Suppressor macrophage (primary cell): ENCODE data around the gene TNFRSF25.
A peak's percentile ranks its signal among the peaks of the same experiment; 100 is the strongest.
"Not testable (repeated sequence)": the region's sequence is repeated elsewhere in the genome, so short reads cannot be mapped to it uniquely, and the experiment has no call there.

Experiments
- DNase-seq, 4 experiments: peaks; one replicate each; pipeline ENCODE4 v3.0.0-alpha.2; 2020 to 2022

Gene TNFRSF25

DNA sequence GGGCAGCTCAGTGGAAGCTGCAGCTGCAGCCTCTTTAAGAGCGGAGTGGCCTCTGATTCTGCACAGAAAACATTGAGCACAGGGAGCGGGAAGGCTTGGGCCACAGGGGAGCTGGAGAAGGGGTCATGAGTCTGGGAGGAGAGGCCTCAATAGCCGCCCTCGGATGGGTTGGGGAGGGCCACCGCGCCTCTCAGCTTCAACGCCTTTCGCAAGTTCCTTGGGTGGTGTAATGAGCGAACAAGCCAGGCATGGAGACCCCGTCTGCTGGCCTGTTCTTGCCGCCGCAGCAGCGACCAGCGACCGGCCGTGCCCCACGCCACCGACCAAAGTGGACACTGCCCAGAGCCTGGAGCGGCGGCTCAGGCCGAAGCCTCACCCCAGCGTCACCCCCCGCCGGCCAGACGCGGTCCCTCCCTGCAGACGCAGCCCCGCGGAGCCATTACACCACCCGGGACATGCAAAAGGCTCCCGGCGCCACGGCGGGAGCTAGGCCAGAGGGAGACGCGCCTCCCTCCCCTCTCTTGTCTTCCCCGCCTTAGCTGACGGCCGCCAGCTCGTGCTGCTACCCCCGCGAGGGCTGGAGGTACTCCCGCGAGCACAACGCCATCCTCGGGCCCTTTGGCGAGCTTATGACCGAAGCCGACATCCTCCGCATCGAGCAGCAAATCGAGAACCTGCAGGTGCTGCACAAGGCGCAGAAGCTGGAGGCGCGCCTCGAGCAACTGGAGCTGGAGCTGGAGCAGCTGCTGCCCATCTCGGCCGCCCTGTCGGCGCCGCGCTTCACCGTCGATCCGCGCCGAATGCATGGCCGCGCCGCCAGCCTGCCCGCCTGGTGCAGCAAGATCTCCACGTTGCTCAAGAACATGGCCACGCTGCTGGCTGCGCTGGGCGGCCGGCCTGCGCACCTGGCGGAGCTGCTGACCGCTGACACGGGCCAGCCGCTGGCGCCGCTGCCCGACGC is 11.8 kb downstream of the TNFRSF25 start:
- DNase-seq: not testable (repeated sequence)

- DNase-seq: no peak
Measured at GRCh38 chr1:6450943-6451373, 15.0 kb downstream of the TNFRSF25 start.

DNA sequence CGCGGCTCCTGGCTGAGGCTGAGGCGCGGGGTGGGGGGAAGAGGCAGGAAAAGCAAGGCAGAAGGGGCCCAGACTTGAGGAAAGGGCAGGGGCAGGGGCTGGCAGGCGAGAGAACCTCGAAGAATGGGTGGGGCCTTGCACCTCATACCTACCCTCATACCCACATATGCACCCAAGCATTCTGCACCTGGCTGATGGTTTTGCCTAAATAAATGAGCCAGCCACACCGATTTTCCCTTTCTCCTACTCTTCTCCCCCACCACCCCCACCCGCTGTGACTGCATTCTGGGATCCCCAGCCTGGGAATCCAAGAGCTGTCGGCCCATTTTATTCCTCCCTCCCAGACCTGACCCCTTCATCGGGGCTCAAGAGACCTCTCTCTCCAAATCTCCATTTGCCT is 15.5 kb downstream of the TNFRSF25 start:
- DNase-seq: not testable (repeated sequence)

DNA sequence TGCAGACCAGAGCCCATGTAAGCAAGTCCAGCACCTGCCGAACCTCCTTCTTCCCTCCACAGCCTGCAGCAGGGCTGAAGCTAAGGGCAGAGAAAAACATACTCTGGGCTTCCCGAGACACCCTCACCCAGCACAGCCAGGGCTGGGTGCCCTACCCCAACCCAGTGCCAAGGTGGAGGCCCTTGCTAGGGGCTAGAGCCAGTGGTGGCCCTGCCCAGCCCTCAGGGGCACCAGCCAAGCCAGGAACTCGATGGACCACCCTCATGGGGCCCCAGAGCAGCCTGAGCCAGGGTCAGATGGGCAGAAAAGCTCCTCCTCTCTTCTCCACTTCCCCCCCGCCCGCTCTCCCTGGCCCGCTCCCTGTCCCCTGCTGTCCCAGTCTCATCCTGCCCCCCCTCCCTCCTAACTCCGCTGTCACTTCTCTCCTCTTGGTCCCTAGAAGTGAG is 15.9 kb downstream of the TNFRSF25 start:
- no peak for DNase-seq

GRCh38 chr1:6448749-6449631 is 17.0 kb downstream of the TNFRSF25 start:
- peak in 2 of 4 experiments; percentile 16 to 27 for DNase-seq

DNA sequence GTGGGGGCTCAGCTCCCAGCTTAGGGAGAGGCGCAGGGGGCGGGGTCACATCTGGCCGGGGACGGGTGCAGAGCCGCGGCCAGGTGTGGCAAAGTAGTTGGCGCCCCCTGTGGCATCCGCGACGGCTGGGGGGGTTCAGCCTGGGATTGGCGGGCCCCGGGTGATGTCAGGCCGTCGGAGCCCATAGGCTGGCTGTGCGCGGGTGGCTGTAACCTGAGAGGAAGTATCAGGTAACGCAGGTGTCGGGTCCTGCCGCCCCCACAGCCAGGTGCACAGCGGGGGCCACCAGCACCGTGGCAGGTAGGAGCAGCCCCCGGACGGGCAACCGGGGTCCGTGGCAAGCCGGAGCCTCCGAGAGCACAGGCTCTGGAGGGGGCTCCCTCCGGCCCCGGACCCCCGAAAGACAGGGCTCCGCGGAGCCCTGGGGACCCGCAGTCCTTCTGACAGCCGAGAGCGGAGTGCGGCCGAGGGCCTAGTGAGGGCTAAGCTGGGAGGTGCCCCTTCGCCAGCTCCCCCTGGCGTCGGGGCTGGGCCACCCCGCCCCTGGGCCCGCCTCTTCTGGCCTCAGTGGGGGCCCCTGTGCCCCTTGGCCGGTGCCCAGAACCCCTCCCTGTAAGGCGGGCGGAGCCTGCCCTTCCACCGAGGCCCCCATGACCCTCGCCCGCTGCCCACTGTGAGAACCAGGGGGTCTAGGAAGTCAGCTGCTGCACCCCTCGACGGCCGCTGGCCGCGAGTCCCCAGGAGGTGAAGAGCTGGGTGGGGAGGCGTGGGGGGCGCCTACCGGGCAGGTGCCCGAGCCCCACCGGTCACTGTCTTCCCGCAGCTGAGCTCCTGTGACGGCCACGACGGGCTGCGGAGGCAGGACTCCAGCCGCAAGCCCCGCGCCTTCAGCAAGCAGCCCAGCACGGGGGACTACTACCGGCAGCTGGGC is 17.9 kb downstream of the TNFRSF25 start:
- no peak for DNase-seq

- no peak for DNase-seq
Measured at GRCh38 chr1:6447016-6447817, 18.8 kb downstream of the TNFRSF25 start.

- DNase-seq: no peak
Measured at GRCh38 chr1:6446665-6447015, 19.3 kb downstream of the TNFRSF25 start.

DNA sequence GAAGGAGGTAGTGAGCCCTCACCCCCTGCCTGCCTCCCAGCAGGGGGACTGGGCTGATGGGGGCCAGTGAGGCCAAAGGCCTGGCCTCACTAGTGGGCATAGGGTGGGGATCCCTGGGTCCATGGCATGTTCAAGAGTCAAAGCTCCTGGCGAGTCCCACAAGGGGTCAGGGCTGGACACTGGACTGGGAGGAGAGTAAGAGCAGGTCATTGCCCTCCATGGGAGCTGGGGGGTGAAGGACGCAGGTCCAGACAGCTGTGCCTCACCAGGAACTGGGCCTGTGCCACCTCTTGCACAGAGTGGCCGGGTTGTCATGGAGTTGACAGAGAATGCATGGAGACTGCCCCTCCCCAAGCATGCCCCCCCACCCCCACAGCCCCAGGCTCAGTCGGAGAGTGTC is 20.0 kb downstream of the TNFRSF25 start:
- DNase-seq: not testable (repeated sequence)

DNA sequence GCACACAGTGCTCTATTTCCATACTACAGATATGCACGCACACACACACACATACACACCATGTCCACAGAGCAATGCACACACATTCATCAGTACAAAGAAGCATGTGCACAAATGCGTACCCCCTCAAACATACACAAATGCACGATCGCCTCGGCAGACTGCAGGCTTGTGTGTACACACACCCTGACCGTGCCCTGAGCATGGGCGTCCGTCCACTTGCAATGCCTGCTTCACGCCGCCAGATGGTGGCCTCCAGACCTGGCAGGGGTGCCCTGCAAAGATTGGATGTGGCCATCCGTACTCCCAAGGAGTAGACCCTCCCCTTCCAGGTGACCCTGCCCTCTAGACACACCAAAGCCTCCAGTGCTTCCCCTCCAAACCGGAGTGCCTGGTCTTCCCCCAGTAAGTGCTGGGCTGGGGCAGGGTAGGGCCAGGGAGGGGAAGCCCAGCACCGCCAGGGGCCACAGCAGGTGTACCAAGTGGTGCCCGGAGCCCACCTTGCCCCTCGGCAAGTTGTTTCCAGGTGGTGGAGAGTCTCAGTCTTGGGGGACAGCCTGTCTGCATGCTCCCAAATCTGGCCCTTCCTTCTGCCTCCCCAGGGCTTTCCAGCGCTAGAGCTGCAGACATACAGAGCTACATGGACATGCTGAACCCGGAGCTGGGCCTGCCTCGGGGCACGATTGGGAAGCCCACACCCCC is 20.8 kb downstream of the TNFRSF25 start:
- peak; percentile 29 to 68 (median 40) for DNase-seq

DNA sequence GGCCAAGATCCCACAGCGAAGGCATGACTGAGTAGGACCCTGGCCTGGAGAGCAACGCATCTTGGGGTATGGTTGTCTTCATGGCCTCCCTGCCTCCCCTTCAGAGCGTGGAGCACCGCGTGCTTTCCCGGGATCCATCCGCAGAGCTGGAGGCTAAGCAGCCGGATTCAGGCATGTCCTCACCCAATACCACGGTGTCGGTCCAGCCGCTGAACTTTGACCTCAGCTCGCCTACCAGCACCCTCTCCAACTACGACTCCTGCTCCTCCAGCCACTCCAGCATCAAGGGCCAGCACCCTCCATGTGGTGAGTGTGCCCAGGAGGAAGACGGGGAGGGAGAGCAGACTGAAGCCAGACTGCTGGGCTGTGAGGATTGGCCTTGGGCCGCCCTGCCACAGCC is 21.6 kb downstream of the TNFRSF25 start:
- DNase-seq: no peak

DNA sequence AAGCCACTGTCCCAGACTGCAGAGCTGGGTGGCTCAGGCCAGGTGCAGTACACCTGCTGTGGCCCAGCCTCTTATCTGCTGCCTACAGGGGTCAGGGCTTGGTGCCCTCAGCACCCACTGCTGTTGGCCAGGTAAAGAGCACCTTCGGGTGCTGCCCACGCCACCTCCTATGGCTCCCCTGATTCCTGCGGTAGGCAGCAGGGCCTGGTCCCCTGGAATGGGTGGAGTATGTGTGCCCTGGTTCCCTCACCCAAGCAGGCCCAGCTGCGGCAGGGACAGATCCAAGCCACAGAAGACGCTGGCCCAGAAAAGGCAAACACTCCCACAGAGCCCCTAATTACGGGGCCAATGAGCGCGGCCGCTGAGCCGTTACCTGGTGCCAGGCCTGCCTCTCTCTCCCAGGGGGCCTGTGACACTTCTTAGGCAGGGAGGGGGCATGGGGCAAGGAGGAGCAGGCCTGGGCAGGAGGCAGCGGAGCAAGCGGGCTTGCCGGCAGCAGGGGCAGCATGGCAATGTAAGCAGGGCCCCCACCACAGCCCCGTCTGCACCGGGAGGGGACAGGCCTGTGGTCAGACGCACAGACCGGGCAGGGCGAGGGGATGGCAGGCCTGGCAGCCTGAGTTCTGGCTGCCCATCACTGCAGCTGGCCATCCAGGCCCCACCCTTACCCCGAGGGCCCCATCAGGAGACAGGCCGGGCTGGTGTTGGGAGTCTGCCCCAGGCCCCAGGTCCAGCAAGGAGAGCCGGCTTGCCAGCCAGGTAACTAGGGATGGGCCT is 22.4 kb downstream of the TNFRSF25 start:
- DNase-seq: no peak

- DNase-seq: no peak
Measured at GRCh38 chr1:6441586-6441985, 24.4 kb downstream of the TNFRSF25 start.

GRCh38 chr1:6440198-6441126 is 25.5 kb downstream of the TNFRSF25 start:
- peak in 3 of 4 experiments; percentile 33 to 62 (median 42) for DNase-seq

- peak; percentile 55 to 76 (median 62) for DNase-seq
Measured at GRCh38 chr1:6438047-6438525, 27.9 kb downstream of the TNFRSF25 start.

DNA sequence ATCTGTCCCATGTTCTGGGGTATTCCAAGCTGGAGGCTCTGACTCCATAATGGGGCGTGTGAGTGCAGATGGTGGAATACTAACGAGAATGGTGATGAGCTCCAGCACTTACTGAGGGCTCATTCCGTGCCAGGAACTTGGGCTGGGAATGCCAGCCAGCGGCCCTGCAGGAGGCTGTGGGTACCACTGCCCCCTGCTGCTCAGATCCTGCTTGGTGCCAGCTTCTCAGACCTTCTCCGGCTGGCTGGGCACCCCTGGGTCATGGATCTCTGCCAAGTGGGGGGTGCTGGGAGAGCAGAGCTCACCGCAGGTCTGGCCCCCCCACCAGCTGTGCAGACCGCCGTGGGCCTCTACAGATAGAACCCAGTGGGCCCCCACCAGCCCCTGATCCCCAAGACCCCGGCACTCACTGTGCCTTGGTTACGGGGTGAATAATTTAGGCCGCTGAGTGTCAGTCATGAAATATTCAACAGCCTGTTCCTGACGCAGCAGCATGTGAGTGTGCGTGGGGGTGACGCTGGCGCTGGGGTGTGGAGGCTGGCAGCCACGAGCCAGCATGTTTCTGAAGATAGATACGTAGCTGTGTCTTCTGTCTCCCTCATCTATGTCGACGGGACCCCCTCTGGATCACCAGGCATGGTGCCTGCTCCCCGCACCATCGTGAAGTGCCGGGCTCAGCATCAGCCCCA is 28.8 kb downstream of the TNFRSF25 start:
- peak in 1 of 4 experiments; percentile 32 for DNase-seq

DNA sequence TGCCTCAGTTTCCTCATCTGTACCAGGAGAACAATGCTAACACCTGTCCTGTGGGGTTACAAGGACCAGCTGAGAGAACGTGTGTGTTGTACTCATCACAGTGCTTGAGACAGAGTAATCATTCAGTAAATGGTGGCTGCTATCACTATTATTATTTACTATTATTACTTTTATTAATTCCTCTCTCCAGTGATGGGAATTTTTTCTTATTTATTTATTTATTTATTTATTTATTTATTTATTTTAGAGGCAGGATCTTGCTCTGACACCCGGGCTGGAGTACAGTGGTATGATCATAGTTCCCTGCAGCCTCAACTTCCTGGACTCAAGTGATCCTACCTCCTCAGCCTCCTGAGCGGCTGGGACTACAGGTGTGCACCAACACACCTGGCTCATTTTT is 29.7 kb downstream of the TNFRSF25 start:
- not testable (repeated sequence) for DNase-seq

DNA sequence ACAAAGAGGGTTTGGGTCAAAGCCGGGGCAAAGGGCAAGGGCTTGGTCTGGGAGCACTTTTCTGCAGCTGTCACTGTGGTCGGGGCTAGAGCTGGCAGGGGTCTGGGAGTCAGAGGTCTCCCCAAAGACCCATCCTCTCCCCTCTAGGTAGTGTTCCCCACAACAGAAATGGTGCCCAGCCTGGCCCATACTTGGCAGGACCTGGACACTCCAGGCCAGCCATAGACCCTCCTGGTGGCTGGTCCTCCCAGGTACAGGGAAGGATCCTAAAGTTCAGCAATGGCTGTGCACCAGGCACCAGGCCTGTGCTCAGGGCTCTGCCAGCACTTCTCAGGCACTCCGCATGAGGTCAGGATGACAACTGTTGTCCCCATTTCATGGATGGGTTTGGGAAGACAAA is 30.4 kb downstream of the TNFRSF25 start:
- DNase-seq: no peak
